Endothelial cell of umbilical vein (primary cell): Measurements from ENCODE around the gene ADRA2C.

ENCODE experiments used
- EZH2 ChIP-seq: IDR thresholded peaks from 2 replicates; pipeline ENCODE4 v1.6.1; 2012; ENCODE audit warnings: borderline replicate concordance, low read depth, mild to moderate bottlenecking, moderate library complexity, low read length, inconsistent platforms; ENCODE audit not compliant: severe bottlenecking
- POLR2AphosphoS5 ChIP-seq: IDR thresholded peaks from 2 replicates; pipeline ENCODE4 v1.6.1; 2012; ENCODE audit warnings: low read depth, mild to moderate bottlenecking, control low read depth, low read length, moderate library complexity; ENCODE audit not compliant: insufficient read depth
- TF ChIP-seq, protein P1 (sequence below), 2 donors: IDR thresholded peaks; 1 replicate in 1 of 2; 2 replicates in 1 of 2; pipeline ENCODE4 v1.5.1; 2011; ENCODE audit warnings: low read length in 2 of 2, mild to moderate bottlenecking in 2 of 2, moderate library complexity in 2 of 2, control low read depth in 1 of 2, inconsistent platforms in 1 of 2, low read depth in 1 of 2; ENCODE audit not compliant: insufficient read depth in 1 of 2; ENCODE audit errors: extremely low read depth in 1 of 2
- TF ChIP-seq, protein P2 (sequence below): IDR thresholded peaks from 2 replicates; pipeline ENCODE4 v1.6.1; 2011; ENCODE audit not compliant: insufficient read depth, insufficient read length

DNA sequence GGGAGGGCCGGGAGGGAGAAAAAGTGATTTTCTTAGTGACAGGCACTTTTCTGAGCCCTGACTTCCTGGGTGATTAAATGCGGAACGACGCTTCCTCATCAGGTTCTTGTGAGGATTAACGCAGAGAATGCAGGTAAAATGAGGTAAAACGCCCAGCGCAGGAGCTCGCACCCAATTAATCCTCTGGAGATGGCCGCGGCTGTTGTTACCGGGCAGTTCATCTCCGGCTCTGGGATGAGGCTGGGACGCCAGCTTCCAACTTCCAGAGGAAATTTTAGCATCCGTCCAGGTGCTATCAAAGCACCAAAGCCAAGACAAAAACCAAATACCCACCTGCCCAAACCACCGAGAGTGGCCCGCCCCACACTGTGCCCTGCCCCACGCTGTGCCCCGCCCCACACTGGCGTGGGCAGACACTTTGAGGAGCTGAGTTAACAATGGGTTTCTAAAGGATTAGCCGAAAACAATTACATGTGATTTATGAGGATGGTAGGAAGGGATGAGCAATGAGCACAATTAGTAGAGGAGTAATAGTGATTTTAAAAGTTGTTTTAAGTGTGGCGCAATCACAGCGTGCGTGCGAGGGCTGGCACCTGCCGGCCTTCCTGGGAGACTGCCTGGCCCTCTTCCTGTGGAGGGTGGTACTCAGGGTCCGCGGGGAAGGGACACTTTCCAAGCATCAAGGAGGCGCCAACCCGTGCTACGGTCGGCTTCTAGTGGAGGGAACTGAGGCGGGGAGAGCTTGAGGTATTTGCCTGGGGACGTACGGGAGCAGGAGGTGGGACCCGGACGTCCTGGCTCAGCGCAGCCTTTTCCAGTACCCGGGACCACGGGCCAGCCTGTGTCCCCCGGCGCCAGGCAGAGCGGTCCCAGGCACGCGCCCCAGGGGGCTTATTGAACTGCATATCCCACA, 41.6 kb upstream of the ADRA2C start:
- TF ChIP-seq, protein P1, sequence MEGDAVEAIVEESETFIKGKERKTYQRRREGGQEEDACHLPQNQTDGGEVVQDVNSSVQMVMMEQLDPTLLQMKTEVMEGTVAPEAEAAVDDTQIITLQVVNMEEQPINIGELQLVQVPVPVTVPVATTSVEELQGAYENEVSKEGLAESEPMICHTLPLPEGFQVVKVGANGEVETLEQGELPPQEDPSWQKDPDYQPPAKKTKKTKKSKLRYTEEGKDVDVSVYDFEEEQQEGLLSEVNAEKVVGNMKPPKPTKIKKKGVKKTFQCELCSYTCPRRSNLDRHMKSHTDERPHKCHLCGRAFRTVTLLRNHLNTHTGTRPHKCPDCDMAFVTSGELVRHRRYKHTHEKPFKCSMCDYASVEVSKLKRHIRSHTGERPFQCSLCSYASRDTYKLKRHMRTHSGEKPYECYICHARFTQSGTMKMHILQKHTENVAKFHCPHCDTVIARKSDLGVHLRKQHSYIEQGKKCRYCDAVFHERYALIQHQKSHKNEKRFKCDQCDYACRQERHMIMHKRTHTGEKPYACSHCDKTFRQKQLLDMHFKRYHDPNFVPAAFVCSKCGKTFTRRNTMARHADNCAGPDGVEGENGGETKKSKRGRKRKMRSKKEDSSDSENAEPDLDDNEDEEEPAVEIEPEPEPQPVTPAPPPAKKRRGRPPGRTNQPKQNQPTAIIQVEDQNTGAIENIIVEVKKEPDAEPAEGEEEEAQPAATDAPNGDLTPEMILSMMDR (IDR thresholded peaks at IDR 0.05; ENCODE audit: extremely low read depth in 1 of 2, insufficient read depth in 1 of 2, low read depth in 1 of 2, low read length in 2 of 2), result no peak
- TF ChIP-seq, protein P2, sequence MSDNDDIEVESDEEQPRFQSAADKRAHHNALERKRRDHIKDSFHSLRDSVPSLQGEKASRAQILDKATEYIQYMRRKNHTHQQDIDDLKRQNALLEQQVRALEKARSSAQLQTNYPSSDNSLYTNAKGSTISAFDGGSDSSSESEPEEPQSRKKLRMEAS, result no peak
- TF ChIP-seq POLR2AphosphoS5 (no peak), EZH2 (no peak)
